AG04449 (cell line): ENCODE results near the gene SFMBT1.
A peak's percentile ranks its signal among the peaks of the same experiment; 100 is the strongest.

Experiments used
- CTCF ChIA-PET: fragments of 350-600 bp; formaldehyde crosslinking; extraction: SDS; loops from one replicate; lab custom pipeline; 2021; ENCODE audit warnings: antibody characterized with exemption; lab: Yijun Ruan, JAX
- POLR2A ChIA-PET: fragments of 400-600, 350-600 bp; formaldehyde crosslinking; extraction: SDS; loops from one replicate; lab custom pipeline; 2020; ENCODE audit warnings: antibody characterized with exemption, inconsistent platforms; lab: Yijun Ruan, JAX
- DNase-seq: peaks from one replicate; pipeline ENCODE4 v3.0.0-alpha.2; 2010; ENCODE audit warnings: low read depth, low spot score
- H3K4me3 ChIP-seq: 2 replicates; pipeline ENCODE4 v1.5.1; 2011; ENCODE audit warnings: low read depth, mild to moderate bottlenecking, control low read depth, low read length
- CTCF ChIP-seq: IDR thresholded peaks from one replicate; pipeline ENCODE4 v1.5.1; 2011; ENCODE audit warnings: mild to moderate bottlenecking, moderate library complexity, low read length, control low read depth, inconsistent platforms; ENCODE audit not compliant: insufficient read depth; ENCODE audit errors: missing control alignments

SFMBT1 gene

GRCh38 chr3:52986938-52987337, 58.9 kb downstream of the SFMBT1 start:
- TF ChIP-seq CTCF = peak; percentile 27
- ChIA-PET POLR2A (no interaction called here), CTCF (interaction anchor here (0.6 to 2.8 kb wide), 13 partner anchors 9 to 574 kb away, joined by 3 to 14 read pairs (median 4); no protein-coding TSS in a partner anchor)
- H3K4me3 ChIP-seq = no peak overlapping the region
- no peak for DNase-seq

DNA sequence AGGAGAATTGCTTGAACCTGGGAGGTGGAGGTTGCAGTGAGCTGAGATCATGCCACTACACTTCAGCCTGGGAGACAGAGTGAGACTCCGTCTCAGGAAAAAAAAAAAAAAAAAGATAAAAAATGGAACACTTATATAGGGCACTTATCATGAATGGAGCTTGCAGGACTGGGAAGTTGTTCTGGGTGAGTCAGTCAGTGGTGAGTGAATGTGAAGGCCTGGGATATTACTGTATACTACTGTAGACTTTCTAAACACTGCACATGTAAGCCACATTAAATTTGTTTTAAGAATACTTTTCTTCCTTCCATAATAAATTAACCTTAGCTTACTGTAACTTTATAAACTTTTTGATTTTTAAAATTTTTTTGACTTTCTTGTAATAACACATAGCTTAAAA, 59.8 kb downstream of the SFMBT1 start:
- CTCF ChIA-PET = interaction anchor here (0.8 to 2.8 kb wide), 10 partner anchors 9 to 573 kb away, joined by 3 to 14 read pairs (median 4); no protein-coding TSS in a partner anchor
- no peak for TF ChIP-seq CTCF
- POLR2A ChIA-PET = no interaction called here
- no peak overlapping the region for H3K4me3 ChIP-seq
- DNase-seq = no peak

GRCh38 chr3:52983828-52984227, 62.0 kb downstream of the SFMBT1 start:
- CTCF ChIA-PET = interaction anchor here (0.6 to 2.0 kb wide), 5 partner anchors 49 to 135 kb away, joined by 3 to 4 read pairs (median 4); no protein-coding TSS in a partner anchor
- TF ChIP-seq CTCF = no peak
- POLR2A ChIA-PET = no interaction called here

GRCh38 chr3:52983336-52983807, 62.5 kb downstream of the SFMBT1 start:
- CTCF ChIA-PET = interaction anchor here (0.6 to 2.0 kb wide), 2 partner anchors 60 to 132 kb away, joined by 3 to 4 read pairs; no protein-coding TSS in a partner anchor

More at GRCh38 chr3:52983828-52984227, 62.0 kb downstream of the SFMBT1 start:
- no peak for DNase-seq
- H3K4me3 ChIP-seq = no peak overlapping the region

DNA sequence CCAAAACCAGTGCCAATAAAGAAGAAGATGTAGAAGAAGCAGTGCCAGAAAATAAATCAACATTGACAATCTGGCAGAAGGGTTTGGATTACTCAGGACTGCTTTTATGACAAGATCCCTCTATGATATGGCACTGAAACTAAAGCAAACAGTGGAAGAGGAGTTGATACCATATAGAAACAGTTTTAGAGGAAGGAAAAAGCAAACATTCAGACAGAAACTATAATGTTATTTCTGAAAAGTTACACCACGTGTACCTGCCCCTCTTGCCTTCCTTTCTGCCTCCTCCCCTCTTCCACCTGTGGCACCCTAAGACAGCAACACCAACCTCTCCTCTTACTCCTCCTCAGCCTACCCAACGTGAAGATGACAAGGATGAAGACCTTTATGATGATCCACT, 63.0 kb downstream of the SFMBT1 start:
- ChIA-PET CTCF (interaction anchor here (2.0 kb wide), 1 partner anchor 132 kb away, joined by 4 read pairs; no protein-coding TSS in a partner anchor), POLR2A (no interaction called here)
- no peak for DNase-seq

More at GRCh38 chr3:52983336-52983807, 62.5 kb downstream of the SFMBT1 start:
- TF ChIP-seq CTCF = no peak
- POLR2A ChIA-PET = no interaction called here
- no peak overlapping the region for H3K4me3 ChIP-seq
- no peak for DNase-seq

More for the DNA sequence above, 63.0 kb downstream of the SFMBT1 start:
- TF ChIP-seq CTCF = no peak
- H3K4me3 ChIP-seq = no peak overlapping the region
